Mesothelial cell of epicardium (in vitro differentiated cells): ENCODE measurements around the gene ADGRG6. TPM values are rescaled to one million over a fixed set of nuclear protein-coding genes. Genes with fewer than 3 reads are reported as not detected.

Source experiments
- DNase-seq, 2 experiments: peaks; one replicate each; pipeline ENCODE4 v3.0.0; 2021; ENCODE audit warnings: low spot score in 2 of 2; ENCODE audit not compliant: unreplicated experiment in 2 of 2
- H3K27ac Mint-ChIP-seq: 2 replicates; pipeline ENCODE4 v1.8.0; 2021; ENCODE audit warnings: mixed read lengths
- H3K27me3 Mint-ChIP-seq: 2 replicates; pipeline ENCODE4 v1.8.0; 2021; ENCODE audit warnings: low read depth, mixed read lengths
- H3K36me3 Mint-ChIP-seq: 2 replicates; pipeline ENCODE4 v1.8.0; 2021; ENCODE audit warnings: mixed read lengths
- H3K4me1 Mint-ChIP-seq: 2 replicates; pipeline ENCODE4 v1.8.0; 2021; ENCODE audit warnings: mixed read lengths
- H3K4me3 Mint-ChIP-seq: 2 replicates; pipeline ENCODE4 v1.8.0; 2021; ENCODE audit warnings: mild to moderate bottlenecking, moderate library complexity, mixed read lengths
- H3K9me3 Mint-ChIP-seq: 2 replicates; pipeline ENCODE4 v1.8.0; 2021; ENCODE audit warnings: mixed read lengths
- total RNA-seq: library from RNA; stranded (reverse); gene quantifications from 3 replicates; pipeline ENCODE4 v1.2.1, GENCODE V29; 2021
- TF ChIP-seq, protein P1 (sequence below): fragments of 200-600 bp; sonication (generic); IDR thresholded peaks from one replicate; pipeline ENCODE4 v1.5.0; 2021; ENCODE audit warnings: antibody characterized with exemption; ENCODE audit not compliant: unreplicated experiment

The ADGRG6 gene
- total RNA-seq, 1 donor from 2014 or later, result 36.6 TPM

DNA sequence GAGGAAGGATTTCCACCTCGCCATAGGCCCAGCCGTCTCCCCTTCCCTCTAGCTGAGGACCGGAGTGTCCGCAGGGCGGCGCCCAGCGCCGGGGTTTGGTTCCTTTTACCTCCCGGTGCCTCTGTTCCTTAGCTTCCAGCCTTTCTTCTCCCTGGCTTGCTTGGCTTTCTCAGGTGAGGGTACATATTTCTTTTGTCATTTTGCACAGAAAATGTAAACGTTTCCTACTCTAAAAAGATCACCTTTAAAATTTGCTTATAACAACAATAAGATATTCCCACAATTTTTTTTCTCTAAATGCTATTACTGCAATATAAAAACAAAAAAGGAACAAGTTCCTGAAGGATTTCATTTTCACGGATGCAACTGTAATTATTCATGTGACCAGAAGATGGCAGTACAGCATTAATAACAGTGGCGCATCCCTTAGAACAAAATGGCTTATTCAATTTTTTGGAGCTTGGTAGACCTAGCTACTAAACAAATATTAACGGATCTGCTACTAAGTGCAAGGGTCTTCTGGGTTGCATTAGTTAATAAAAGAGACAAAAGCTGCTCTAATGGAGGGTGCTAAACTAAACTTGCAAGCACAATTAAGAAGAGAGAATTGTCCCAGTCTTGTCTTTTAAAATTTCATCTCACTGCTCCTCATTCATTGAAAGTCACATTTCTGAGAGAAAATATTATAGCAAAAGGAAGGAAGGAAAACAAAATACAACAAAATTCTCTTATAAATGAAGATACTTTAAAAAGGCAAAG, 172.9 kb downstream of the ADGRG6 start:
- TF ChIP-seq, protein P1, sequence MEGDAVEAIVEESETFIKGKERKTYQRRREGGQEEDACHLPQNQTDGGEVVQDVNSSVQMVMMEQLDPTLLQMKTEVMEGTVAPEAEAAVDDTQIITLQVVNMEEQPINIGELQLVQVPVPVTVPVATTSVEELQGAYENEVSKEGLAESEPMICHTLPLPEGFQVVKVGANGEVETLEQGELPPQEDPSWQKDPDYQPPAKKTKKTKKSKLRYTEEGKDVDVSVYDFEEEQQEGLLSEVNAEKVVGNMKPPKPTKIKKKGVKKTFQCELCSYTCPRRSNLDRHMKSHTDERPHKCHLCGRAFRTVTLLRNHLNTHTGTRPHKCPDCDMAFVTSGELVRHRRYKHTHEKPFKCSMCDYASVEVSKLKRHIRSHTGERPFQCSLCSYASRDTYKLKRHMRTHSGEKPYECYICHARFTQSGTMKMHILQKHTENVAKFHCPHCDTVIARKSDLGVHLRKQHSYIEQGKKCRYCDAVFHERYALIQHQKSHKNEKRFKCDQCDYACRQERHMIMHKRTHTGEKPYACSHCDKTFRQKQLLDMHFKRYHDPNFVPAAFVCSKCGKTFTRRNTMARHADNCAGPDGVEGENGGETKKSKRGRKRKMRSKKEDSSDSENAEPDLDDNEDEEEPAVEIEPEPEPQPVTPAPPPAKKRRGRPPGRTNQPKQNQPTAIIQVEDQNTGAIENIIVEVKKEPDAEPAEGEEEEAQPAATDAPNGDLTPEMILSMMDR, result peak; percentile 93
- peak; percentile 21 to 53 for DNase-seq
- Mint-ChIP-seq H3K4me3 (peak overlapping the region; percentile 51), H3K9me3 (peaks cover 10% of the 10 kb centered on the region), H3K27ac (peak overlapping the region; percentile 32), H3K4me1 (no peaks in the 10 kb centered on the region), H3K27me3 (peaks cover 2% of the 10 kb centered on the region), H3K36me3 (no peaks in the 10 kb centered on the region)

DNA sequence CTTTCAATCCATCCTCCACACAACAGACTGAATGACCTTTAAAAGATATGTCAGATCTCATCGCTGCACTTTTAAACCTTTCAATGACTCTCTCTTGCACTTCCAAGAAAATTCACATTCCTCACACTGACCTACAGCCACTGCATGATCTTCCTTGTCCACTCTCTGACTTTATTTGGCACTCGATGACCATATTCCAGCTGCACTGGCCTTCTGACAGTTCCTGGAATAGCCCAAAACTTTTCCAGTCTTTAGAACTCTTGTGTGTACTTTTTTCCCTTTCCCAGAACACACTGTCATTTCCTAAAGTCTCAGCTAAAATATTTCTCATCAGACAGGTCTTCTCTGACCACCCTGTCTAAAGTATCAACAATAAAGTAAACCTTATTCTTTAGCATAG, 174.6 kb downstream of the ADGRG6 start:
- Mint-ChIP-seq H3K27ac (no peak overlapping the region), H3K4me1 (no peaks in the 10 kb centered on the region), H3K36me3 (no peaks in the 10 kb centered on the region), H3K27me3 (no peaks in the 10 kb centered on the region), H3K9me3 (peaks cover 10% of the 10 kb centered on the region), H3K4me3 (no peak overlapping the region)
- no peak for DNase-seq
- TF ChIP-seq, protein P1, result no peak

DNA sequence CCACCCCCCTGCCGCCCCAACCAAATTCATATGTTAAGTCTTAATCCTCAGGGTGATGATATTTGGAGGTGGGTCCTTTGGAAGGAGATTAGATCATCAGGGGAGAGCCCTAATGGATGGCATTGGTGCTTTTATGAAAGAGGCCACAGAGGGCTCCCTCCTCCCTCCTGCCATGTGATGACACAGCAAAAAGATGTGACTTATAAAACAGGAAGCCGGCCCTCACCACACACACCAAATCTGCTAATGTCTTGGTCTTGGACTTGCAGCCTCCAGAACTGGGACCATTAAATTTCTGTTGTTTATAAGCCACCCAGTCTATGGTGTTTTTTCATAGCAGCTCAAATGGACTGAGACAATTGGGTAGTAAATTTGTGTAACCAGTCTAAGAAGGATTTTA, 176.3 kb downstream of the ADGRG6 start:
- Mint-ChIP-seq H3K27ac (no peak overlapping the region), H3K9me3 (peaks cover 10% of the 10 kb centered on the region), H3K4me3 (no peak overlapping the region), H3K36me3 (no peaks in the 10 kb centered on the region), H3K27me3 (no peaks in the 10 kb centered on the region), H3K4me1 (no peaks in the 10 kb centered on the region)
- no peak for DNase-seq
- TF ChIP-seq, protein P1, result no peak

DNA sequence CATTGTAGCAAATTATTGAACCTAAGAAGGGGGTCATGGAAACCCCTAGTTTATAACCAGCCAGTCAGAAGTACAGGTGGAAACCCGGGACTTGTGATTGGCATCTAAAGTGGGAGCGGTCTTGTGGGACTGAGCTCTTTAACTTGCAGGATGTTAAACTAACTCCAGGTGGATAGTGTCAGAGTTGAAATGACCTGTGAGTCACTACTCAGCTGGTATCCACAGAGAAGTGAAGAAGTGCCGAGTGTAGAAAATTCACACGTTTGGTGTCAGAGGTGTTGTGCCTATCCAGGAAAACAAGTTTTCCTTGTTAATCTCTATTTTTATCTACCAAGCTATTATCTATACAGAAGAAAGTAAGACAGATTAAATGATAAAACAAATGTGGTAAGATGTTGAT, 179.7 kb downstream of the ADGRG6 start:
- no peak overlapping the region for H3K27ac Mint-ChIP-seq
- H3K4me1 Mint-ChIP-seq, result no peaks in the 10 kb centered on the region
- TF ChIP-seq, protein P1, result no peak
- H3K9me3 Mint-ChIP-seq, result peaks cover 10% of the 10 kb centered on the region
- no peaks in the 10 kb centered on the region for H3K36me3 Mint-ChIP-seq
- no peak for DNase-seq
- H3K4me3 Mint-ChIP-seq, result no peak overlapping the region
- H3K27me3 Mint-ChIP-seq, result no peaks in the 10 kb centered on the region

DNA sequence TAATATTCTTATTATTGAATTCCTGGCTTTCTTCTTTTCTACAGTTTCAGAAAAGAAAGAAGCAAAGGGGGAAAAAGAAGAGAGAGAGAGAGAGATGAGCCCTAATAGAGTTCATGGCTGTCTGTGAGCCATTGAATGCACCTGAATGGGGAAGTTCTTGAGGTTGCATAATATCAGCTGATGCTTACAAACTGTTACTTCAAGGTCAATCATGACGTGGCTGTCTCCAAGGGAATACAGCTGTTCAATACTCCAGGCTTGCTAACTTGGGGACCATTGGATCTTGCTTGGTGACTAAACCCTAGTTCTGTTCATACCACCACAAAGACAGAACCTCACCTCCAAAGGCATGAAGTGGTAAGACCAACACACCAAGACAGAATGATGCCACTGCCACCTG, 180.4 kb downstream of the ADGRG6 start:
- TF ChIP-seq, protein P1, result no peak
- H3K4me3 Mint-ChIP-seq, result no peak overlapping the region
- no peak for DNase-seq
- H3K4me1 Mint-ChIP-seq, result no peaks in the 10 kb centered on the region
- no peak overlapping the region for H3K27ac Mint-ChIP-seq
- H3K27me3 Mint-ChIP-seq, result no peaks in the 10 kb centered on the region
- peaks cover 6% of the 10 kb centered on the region for H3K9me3 Mint-ChIP-seq
- no peaks in the 10 kb centered on the region for H3K36me3 Mint-ChIP-seq

DNA sequence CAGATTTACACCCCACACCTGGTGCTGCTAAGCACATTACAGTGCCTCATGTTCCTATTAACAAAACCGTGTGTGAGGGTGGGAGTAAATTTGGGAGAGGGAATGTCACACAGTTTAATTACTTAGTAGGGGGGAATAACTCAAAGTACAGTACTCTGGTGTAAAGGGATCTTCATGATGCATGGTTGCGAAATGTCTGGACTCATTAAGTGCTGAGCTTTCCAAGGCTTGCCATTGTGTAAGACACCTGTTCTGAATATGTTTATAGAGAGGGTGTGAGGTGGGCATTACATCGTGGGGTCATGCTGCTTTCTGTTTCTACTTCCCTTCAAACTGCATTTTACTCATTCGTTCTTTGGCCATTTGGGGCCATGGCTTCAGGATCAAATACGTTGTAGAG, 181.2 kb downstream of the ADGRG6 start:
- H3K4me1 Mint-ChIP-seq, result no peaks in the 10 kb centered on the region
- H3K4me3 Mint-ChIP-seq, result no peak overlapping the region
- no peaks in the 10 kb centered on the region for H3K36me3 Mint-ChIP-seq
- DNase-seq, result no peak
- H3K27me3 Mint-ChIP-seq, result no peaks in the 10 kb centered on the region
- TF ChIP-seq, protein P1, result no peak
- no peak overlapping the region for H3K27ac Mint-ChIP-seq
- no peaks in the 10 kb centered on the region for H3K9me3 Mint-ChIP-seq
